Measurements from ENCODE around the gene PDILT.
"Not testable (repeated sequence)": the region's sequence is repeated elsewhere in the genome, so short reads cannot be mapped to it uniquely, and the experiment has no call there.

Gene PDILT

GRCh38 chr16:20326321-20326720, 78.2 kb downstream of the PDILT start:
- peaks cover 30% of the 10 kb centered on the region for H3K4me1 ChIP-seq (ENCODE audit: control insufficient read depth, insufficient read depth, low read length)
- peaks cover 4% of the 10 kb centered on the region for H3K27me3 ChIP-seq (ENCODE audit: control insufficient read depth, insufficient read depth, low read length)
- H3K4me3 ChIP-seq (ENCODE audit: low read length) = no peak overlapping the region
- H3K9me3 ChIP-seq (ENCODE audit: control insufficient read depth, low read length) = no peaks in the 10 kb centered on the region
- no peaks in the 10 kb centered on the region for H3K36me3 ChIP-seq (ENCODE audit: control insufficient read depth, insufficient read depth, low read length)
- H3K9ac ChIP-seq (ENCODE audit: low read length) = no peak overlapping the region

- Histone ChIP-seq H3K36me3 (ENCODE audit: control insufficient read depth, insufficient read depth, low read length) (no peaks in the 10 kb centered on the region), H3K27me3 (ENCODE audit: control insufficient read depth, insufficient read depth, low read length) (peaks cover 4% of the 10 kb centered on the region), H3K9me3 (ENCODE audit: control insufficient read depth, low read length) (no peaks in the 10 kb centered on the region), H3K4me1 (ENCODE audit: control insufficient read depth, insufficient read depth, low read length) (peaks cover 30% of the 10 kb centered on the region), H3K4me3 (ENCODE audit: low read length) (no peak overlapping the region), H3K9ac (ENCODE audit: low read length) (no peak overlapping the region)
These were observed 79.5 kb downstream of the PDILT start for GRCh38 chr16:20325005-20325404.

- peaks cover 30% of the 10 kb centered on the region for H3K4me1 ChIP-seq (ENCODE audit: control insufficient read depth, insufficient read depth, low read length)
- H3K36me3 ChIP-seq (ENCODE audit: control insufficient read depth, insufficient read depth, low read length) = no peaks in the 10 kb centered on the region
- no peak overlapping the region for H3K4me3 ChIP-seq (ENCODE audit: low read length)
- H3K27me3 ChIP-seq (ENCODE audit: control insufficient read depth, insufficient read depth, low read length) = peaks cover 4% of the 10 kb centered on the region
- H3K9me3 ChIP-seq (ENCODE audit: control insufficient read depth, low read length) = no peaks in the 10 kb centered on the region
- no peak overlapping the region for H3K9ac ChIP-seq (ENCODE audit: low read length)
These were observed 80.9 kb downstream of the PDILT start for GRCh38 chr16:20323591-20324117.

- H3K4me1 ChIP-seq (ENCODE audit: control insufficient read depth, insufficient read depth, low read length) = peaks cover 21% of the 10 kb centered on the region
- peaks cover 4% of the 10 kb centered on the region for H3K27me3 ChIP-seq (ENCODE audit: control insufficient read depth, insufficient read depth, low read length)
- no peaks in the 10 kb centered on the region for H3K9me3 ChIP-seq (ENCODE audit: control insufficient read depth, low read length)
- no peak overlapping the region for H3K4me3 ChIP-seq (ENCODE audit: low read length)
- no peaks in the 10 kb centered on the region for H3K36me3 ChIP-seq (ENCODE audit: control insufficient read depth, insufficient read depth, low read length)
- H3K9ac ChIP-seq (ENCODE audit: low read length) = no peak overlapping the region
These were observed 81.8 kb downstream of the PDILT start for GRCh38 chr16:20322696-20323095.

GRCh38 chr16:20321671-20322070, 82.9 kb downstream of the PDILT start:
- H3K36me3 ChIP-seq (ENCODE audit: control insufficient read depth, insufficient read depth, low read length) = no peaks in the 10 kb centered on the region
- no peaks in the 10 kb centered on the region for H3K9me3 ChIP-seq (ENCODE audit: control insufficient read depth, low read length)
- H3K9ac ChIP-seq (ENCODE audit: low read length) = no peak overlapping the region
- H3K4me1 ChIP-seq (ENCODE audit: control insufficient read depth, insufficient read depth, low read length) = peaks cover 10% of the 10 kb centered on the region
- H3K4me3 ChIP-seq (ENCODE audit: low read length) = no peak overlapping the region
- H3K27me3 ChIP-seq (ENCODE audit: control insufficient read depth, insufficient read depth, low read length) = no peaks in the 10 kb centered on the region

GRCh38 chr16:20321051-20321450, 83.5 kb downstream of the PDILT start:
- H3K4me1 ChIP-seq (ENCODE audit: control insufficient read depth, insufficient read depth, low read length); H3K36me3 ChIP-seq (ENCODE audit: control insufficient read depth, insufficient read depth, low read length); H3K27me3 ChIP-seq (ENCODE audit: control insufficient read depth, insufficient read depth, low read length); H3K9me3 ChIP-seq (ENCODE audit: control insufficient read depth, low read length); H3K4me3 ChIP-seq (ENCODE audit: low read length); H3K9ac ChIP-seq (ENCODE audit: low read length): not testable (repeated sequence)

- H3K4me3 ChIP-seq (ENCODE audit: low read length) = no peak overlapping the region
- no peaks in the 10 kb centered on the region for H3K27me3 ChIP-seq (ENCODE audit: control insufficient read depth, insufficient read depth, low read length)
- no peak overlapping the region for H3K9ac ChIP-seq (ENCODE audit: low read length)
- H3K36me3 ChIP-seq (ENCODE audit: control insufficient read depth, insufficient read depth, low read length) = no peaks in the 10 kb centered on the region
- no peaks in the 10 kb centered on the region for H3K4me1 ChIP-seq (ENCODE audit: control insufficient read depth, insufficient read depth, low read length)
- H3K9me3 ChIP-seq (ENCODE audit: control insufficient read depth, low read length) = no peaks in the 10 kb centered on the region
These were observed 83.9 kb downstream of the PDILT start for GRCh38 chr16:20320592-20320991.

- Histone ChIP-seq H3K9ac (ENCODE audit: low read length) (no peak overlapping the region), H3K4me1 (ENCODE audit: control insufficient read depth, insufficient read depth, low read length) (no peaks in the 10 kb centered on the region), H3K27me3 (ENCODE audit: control insufficient read depth, insufficient read depth, low read length) (no peaks in the 10 kb centered on the region), H3K9me3 (ENCODE audit: control insufficient read depth, low read length) (no peaks in the 10 kb centered on the region), H3K36me3 (ENCODE audit: control insufficient read depth, insufficient read depth, low read length) (no peaks in the 10 kb centered on the region), H3K4me3 (ENCODE audit: low read length) (no peak overlapping the region)
These were observed 84.4 kb downstream of the PDILT start for GRCh38 chr16:20320178-20320577.

- Histone ChIP-seq H3K36me3 (ENCODE audit: control insufficient read depth, insufficient read depth, low read length) (no peaks in the 10 kb centered on the region), H3K9ac (ENCODE audit: low read length) (no peak overlapping the region), H3K4me1 (ENCODE audit: control insufficient read depth, insufficient read depth, low read length) (no peaks in the 10 kb centered on the region), H3K4me3 (ENCODE audit: low read length) (no peak overlapping the region), H3K9me3 (ENCODE audit: control insufficient read depth, low read length) (no peaks in the 10 kb centered on the region), H3K27me3 (ENCODE audit: control insufficient read depth, insufficient read depth, low read length) (no peaks in the 10 kb centered on the region)
These were observed 85.1 kb downstream of the PDILT start for GRCh38 chr16:20319406-20319805.

- Histone ChIP-seq H3K4me3 (ENCODE audit: low read length) (no peak overlapping the region), H3K9me3 (ENCODE audit: control insufficient read depth, low read length) (no peaks in the 10 kb centered on the region), H3K27me3 (ENCODE audit: control insufficient read depth, insufficient read depth, low read length) (no peaks in the 10 kb centered on the region), H3K36me3 (ENCODE audit: control insufficient read depth, insufficient read depth, low read length) (no peaks in the 10 kb centered on the region), H3K9ac (ENCODE audit: low read length) (no peak overlapping the region), H3K4me1 (ENCODE audit: control insufficient read depth, insufficient read depth, low read length) (no peaks in the 10 kb centered on the region)
These were observed 86.1 kb downstream of the PDILT start for GRCh38 chr16:20318437-20318836.

GRCh38 chr16:20318006-20318405, 86.5 kb downstream of the PDILT start:
- Histone ChIP-seq H3K4me3 (ENCODE audit: low read length) (no peak overlapping the region), H3K36me3 (ENCODE audit: control insufficient read depth, insufficient read depth, low read length) (no peaks in the 10 kb centered on the region), H3K4me1 (ENCODE audit: control insufficient read depth, insufficient read depth, low read length) (no peaks in the 10 kb centered on the region), H3K9ac (ENCODE audit: low read length) (no peak overlapping the region), H3K9me3 (ENCODE audit: control insufficient read depth, low read length) (no peaks in the 10 kb centered on the region), H3K27me3 (ENCODE audit: control insufficient read depth, insufficient read depth, low read length) (no peaks in the 10 kb centered on the region)

- no peaks in the 10 kb centered on the region for H3K4me1 ChIP-seq (ENCODE audit: control insufficient read depth, insufficient read depth, low read length)
- no peaks in the 10 kb centered on the region for H3K27me3 ChIP-seq (ENCODE audit: control insufficient read depth, insufficient read depth, low read length)
- no peak overlapping the region for H3K4me3 ChIP-seq (ENCODE audit: low read length)
- no peak overlapping the region for H3K9ac ChIP-seq (ENCODE audit: low read length)
- no peaks in the 10 kb centered on the region for H3K36me3 ChIP-seq (ENCODE audit: control insufficient read depth, insufficient read depth, low read length)
- no peaks in the 10 kb centered on the region for H3K9me3 ChIP-seq (ENCODE audit: control insufficient read depth, low read length)
These were observed 87.4 kb downstream of the PDILT start for GRCh38 chr16:20317117-20317516.

GRCh38 chr16:20316715-20317114, 87.8 kb downstream of the PDILT start:
- Histone ChIP-seq H3K27me3 (ENCODE audit: control insufficient read depth, insufficient read depth, low read length) (no peaks in the 10 kb centered on the region), H3K4me1 (ENCODE audit: control insufficient read depth, insufficient read depth, low read length) (no peaks in the 10 kb centered on the region), H3K36me3 (ENCODE audit: control insufficient read depth, insufficient read depth, low read length) (no peaks in the 10 kb centered on the region), H3K4me3 (ENCODE audit: low read length) (no peak overlapping the region), H3K9me3 (ENCODE audit: control insufficient read depth, low read length) (no peaks in the 10 kb centered on the region), H3K9ac (ENCODE audit: low read length) (no peak overlapping the region)

Measured in mucosa of stomach (tissue), 1 donor.